K562 (cell line): ENCODE results near the gene R3HDM2. TPM values are rescaled to one million over a fixed set of nuclear protein-coding genes. Genes with fewer than 3 reads are reported as not detected.

ENCODE experiments used
- CBX2 ChIP-seq: fragments of 200-600 bp; sonication (generic); IDR thresholded peaks from one replicate; pipeline ENCODE4 v1.6.1; 2012; ENCODE audit warnings: mild to moderate bottlenecking, low read length, inconsistent platforms; ENCODE audit not compliant: insufficient read depth, poor library complexity, severe bottlenecking
- CHD1 ChIP-seq: fragments of 200-600 bp; sonication (generic); IDR thresholded peaks from one replicate; pipeline ENCODE4 v1.6.1; 2012; ENCODE audit warnings: mild to moderate bottlenecking, moderate library complexity, low read length, inconsistent platforms
- ILF3 ChIP-seq: fragments of 450-650 bp; IDR thresholded peaks from 2 replicates; pipeline ENCODE4 v1.6.1; 2018; ENCODE audit warnings: antibody characterized with exemption, mild to moderate bottlenecking, moderate library complexity, borderline replicate concordance
- MAZ ChIP-seq, 2 experiments: fragments of 450-650 bp in 1 of 2; sonication (generic) in 1 of 2; formaldehyde crosslinking; IDR thresholded peaks in 1 of 2; conservative IDR thresholded peaks in 1 of 2; 2 replicates each; pipeline versions ENCODE4 v1.4.0 to v1.5.0; 2020; ENCODE audit warnings: mild to moderate bottlenecking in 1 of 2, missing genetic modification reagents in 1 of 2
- NCOA1 ChIP-seq: fragments of 450-650 bp; IDR thresholded peaks from 2 replicates; pipeline ENCODE4 v1.6.1; 2016; ENCODE audit warnings: low read depth
- PTRF ChIP-seq: fragments of 450-650 bp; IDR thresholded peaks from 2 replicates; pipeline ENCODE4 v1.6.1; 2016; ENCODE audit warnings: mild to moderate bottlenecking, missing genetic modification characterization, missing compliant biosample characterization
- TAF7 ChIP-seq: fragments of 450-650 bp; IDR thresholded peaks from 2 replicates; pipeline ENCODE4 v1.6.1; 2016; ENCODE audit warnings: missing genetic modification characterization, missing compliant biosample characterization
- TCF7L2 ChIP-seq: fragments of 150-350 bp; IDR thresholded peaks from 2 replicates; pipeline ENCODE4 v1.6.1; 2016; ENCODE audit warnings: low read depth, mild to moderate bottlenecking, low read length, moderate library complexity
- polyA plus RNA-seq, 8 experiments: library from polyadenylated mRNA; depleted of rRNA in 4 of 8; stranded (reverse) in 5 of 8; unstranded in 3 of 8; fragments of >200 nt; fragmentation: Nextera tagmentation in 2 of 8; fragmentation: Illumina TruSeq in 1 of 8; extraction: Ambion mirVana in 2 of 8; extraction: Trizol in 1 of 8; gene quantifications; 2 replicates each; pipeline versions ENCODE4 v1.2.1 to v1.2.3, GENCODE V29; 2011 to 2014; ENCODE audit warnings: inconsistent platforms in 1 of 8, missing spikeins in 1 of 8
- total RNA-seq, 7 experiments: library from RNA; depleted of rRNA in 6 of 7; stranded (reverse); fragments of >200 nt in 6 of 7; fragmentation: Illumina TruSeq in 2 of 7; extraction: Trizol in 2 of 7; gene quantifications; 2 replicates each; pipeline versions ENCODE4 v1.2.1 to v1.2.3, GENCODE V29; 2011 to 2021; ENCODE audit warnings: low replicate concordance in 1 of 7
- TF ChIP-seq, protein P1 (sequence below): fragments of 250-450 bp; sonication (Bioruptor Pico); IDR thresholded peaks from 2 replicates; pipeline ENCODE4 v1.5.0; 2020; ENCODE audit warnings: mild to moderate bottlenecking, borderline replicate concordance
- TF ChIP-seq, protein P2 (sequence below), 2 experiments: fragments of 450-650 bp; IDR thresholded peaks; 2 replicates each; pipeline ENCODE4 v1.6.1; 2016; ENCODE audit warnings: mild to moderate bottlenecking in 2 of 2, borderline replicate concordance in 1 of 2, low read depth in 1 of 2, moderate library complexity in 1 of 2
- TF ChIP-seq, protein P3 (sequence below): fragments of 250-450 bp; sonication (Bioruptor Pico); IDR thresholded peaks from 2 replicates; pipeline ENCODE4 v1.4.0; 2020; ENCODE audit warnings: borderline replicate concordance
- TF ChIP-seq, protein P4 (sequence below): fragments of 250-450 bp; sonication (Bioruptor Pico); IDR thresholded peaks from 2 replicates; pipeline ENCODE4 v1.4.0; 2020; ENCODE audit warnings: mild to moderate bottlenecking, moderate library complexity

The R3HDM2 gene
- total and polyA plus RNA-seq, 9 of the 15 experiments (the other 6 are each of a cell fraction or from before 2014, with no cell fraction given), result 3.3 to 18.8 (median 9.0) TPM

DNA sequence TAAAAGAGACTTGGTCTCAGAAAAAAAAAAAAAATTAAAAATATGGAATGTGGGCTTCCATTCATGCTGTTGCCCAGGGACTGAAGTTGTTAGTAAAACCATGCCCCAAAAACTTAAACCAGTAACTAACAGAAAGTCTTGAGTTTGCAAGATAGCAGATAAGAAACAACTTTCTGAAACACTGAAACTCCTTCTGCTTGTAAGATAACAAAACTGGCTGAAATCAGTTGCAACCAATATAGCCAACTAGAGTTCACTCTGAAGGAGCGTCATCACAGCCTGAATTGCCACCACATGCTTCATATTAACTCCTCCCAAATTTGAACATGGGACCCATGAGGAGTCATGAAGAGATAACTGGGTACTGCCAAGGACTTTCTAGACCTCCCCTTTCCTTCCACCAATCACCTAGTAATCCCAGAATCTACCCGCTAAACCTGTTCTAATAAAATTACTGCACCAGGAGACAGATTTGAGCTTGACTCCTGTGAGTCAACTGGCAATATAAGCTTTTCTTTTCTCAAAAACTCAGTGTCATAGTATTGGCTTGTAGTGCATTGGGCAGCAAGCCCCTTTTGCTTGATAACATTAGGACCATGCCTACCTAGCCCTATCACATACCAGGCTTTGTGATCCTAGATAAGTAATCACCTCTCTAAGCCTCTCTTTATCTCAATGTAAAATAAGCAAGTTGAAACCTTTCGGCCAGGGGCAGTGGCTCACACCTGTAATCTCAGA, 53.6 kb downstream of the R3HDM2 start (continued):
- TF ChIP-seq, protein P1, sequence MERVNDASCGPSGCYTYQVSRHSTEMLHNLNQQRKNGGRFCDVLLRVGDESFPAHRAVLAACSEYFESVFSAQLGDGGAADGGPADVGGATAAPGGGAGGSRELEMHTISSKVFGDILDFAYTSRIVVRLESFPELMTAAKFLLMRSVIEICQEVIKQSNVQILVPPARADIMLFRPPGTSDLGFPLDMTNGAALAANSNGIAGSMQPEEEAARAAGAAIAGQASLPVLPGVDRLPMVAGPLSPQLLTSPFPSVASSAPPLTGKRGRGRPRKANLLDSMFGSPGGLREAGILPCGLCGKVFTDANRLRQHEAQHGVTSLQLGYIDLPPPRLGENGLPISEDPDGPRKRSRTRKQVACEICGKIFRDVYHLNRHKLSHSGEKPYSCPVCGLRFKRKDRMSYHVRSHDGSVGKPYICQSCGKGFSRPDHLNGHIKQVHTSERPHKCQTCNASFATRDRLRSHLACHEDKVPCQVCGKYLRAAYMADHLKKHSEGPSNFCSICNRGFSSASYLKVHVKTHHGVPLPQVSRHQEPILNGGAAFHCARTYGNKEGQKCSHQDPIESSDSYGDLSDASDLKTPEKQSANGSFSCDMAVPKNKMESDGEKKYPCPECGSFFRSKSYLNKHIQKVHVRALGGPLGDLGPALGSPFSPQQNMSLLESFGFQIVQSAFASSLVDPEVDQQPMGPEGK, result no peak
- TF ChIP-seq CBX2, result no peak
- TF ChIP-seq MAZ (CRISPR knock-in tag; conservative IDR thresholded peaks at IDR 0.05 in 1 of 2, IDR thresholded peaks at IDR 0.05 in 1 of 2), result peak in 1 of 2 experiments; percentile 18; a peak in 1 of 4 replicates
- TF ChIP-seq, protein P2, sequence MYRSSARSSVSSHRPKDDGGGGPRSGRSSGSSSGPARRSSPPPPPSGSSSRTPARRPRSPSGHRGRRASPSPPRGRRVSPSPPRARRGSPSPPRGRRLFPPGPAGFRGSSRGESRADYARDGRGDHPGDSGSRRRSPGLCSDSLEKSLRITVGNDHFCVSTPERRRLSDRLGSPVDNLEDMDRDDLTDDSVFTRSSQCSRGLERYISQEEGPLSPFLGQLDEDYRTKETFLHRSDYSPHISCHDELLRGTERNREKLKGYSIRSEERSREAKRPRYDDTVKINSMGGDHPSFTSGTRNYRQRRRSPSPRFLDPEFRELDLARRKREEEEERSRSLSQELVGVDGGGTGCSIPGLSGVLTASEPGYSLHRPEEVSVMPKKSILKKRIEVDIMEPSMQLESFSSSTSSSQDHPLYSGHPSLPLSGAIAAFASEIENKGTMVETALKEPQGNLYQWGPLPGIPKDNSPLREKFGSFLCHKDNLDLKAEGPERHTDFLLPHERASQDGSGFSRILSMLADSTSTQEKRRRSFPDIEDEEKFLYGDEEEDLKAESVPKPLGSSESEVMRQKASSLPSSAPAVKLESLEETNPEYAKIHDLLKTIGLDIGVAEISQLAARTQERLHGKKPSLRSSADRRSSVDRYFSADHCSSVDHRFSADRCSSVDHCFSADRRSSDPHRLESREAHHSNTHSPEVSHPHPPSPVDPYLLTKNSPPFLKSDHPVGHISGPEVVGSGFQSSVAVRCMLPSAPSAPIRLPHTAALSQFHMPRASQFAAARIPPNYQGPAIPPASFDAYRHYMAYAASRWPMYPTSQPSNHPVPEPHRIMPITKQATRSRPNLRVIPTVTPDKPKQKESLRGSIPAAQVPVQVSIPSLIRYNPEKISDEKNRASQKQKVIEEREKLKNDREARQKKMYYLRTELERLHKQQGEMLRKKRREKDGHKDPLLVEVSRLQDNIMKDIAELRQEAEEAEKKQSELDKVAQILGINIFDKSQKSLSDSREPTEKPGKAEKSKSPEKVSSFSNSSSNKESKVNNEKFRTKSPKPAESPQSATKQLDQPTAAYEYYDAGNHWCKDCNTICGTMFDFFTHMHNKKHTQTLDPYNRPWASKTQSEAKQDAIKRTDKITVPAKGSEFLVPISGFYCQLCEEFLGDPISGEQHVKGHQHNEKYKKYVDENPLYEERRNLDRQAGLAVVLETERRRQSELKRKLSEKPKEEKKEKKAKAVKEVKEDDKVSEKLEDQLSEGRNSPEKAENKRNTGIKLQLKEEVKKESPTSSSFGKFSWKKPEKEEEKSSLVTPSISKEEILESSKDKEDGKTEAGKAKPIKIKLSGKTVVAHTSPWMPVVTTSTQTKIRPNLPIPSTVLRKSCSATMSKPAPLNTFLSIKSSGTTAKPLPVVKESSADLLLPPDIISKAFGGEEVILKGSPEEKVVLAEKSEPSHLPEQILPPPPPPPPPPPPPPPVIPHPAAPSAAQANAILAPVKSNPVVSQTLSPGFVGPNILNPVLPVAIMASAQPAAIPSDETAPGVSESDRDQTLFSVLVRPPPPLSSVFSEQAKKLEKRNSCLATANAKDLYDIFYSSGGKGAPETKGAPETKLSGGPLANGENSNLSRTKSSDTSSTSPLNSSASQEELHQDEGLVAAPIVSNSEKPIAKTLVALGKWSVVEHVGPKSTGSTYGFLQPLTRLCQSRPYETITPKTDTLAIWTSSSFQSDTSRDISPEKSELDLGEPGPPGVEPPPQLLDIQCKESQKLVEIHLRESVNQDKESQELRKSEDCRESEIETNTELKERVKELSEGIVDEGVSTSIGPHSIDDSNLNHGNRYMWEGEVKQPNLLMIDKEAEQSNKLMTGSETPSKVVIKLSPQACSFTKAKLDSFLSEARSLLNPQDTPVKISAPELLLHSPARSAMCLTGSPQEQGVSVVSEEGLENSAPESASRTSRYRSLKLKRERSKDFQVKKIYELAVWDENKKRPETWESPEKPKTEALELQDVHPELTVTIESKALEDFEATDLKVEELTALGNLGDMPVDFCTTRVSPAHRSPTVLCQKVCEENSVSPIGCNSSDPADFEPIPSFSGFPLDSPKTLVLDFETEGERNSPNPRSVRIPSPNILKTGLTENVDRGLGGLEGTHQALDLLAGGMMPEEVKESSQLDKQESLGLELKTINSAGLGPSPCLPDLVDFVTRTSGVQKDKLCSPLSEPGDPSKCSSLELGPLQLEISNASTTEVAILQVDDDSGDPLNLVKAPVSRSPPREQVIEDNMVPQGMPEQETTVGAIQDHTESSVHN (IDR thresholded peaks at IDR 0.05; ENCODE audit: borderline replicate concordance in 1 of 2, low read depth in 1 of 2), result no peak
- no peak for TF ChIP-seq NCOA1
- TF ChIP-seq TAF7 (tag), result no peak
- TF ChIP-seq CHD1, result no peak
- no peak for TF ChIP-seq ILF3
- TF ChIP-seq TCF7L2, result no peak
- TF ChIP-seq, protein P3, sequence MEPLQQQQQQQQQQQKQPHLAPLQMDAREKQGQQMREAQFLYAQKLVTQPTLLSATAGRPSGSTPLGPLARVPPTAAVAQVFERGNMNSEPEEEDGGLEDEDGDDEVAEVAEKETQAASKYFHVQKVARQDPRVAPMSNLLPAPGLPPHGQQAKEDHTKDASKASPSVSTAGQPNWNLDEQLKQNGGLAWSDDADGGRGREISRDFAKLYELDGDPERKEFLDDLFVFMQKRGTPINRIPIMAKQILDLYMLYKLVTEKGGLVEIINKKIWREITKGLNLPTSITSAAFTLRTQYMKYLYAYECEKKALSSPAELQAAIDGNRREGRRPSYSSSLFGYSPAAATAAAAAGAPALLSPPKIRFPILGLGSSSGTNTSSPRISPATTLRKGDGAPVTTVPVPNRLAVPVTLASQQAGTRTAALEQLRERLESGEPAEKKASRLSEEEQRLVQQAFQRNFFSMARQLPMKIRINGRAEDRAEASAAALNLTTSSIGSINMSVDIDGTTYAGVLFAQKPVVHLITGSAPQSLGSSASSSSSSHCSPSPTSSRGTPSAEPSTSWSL, result no peak
- TF ChIP-seq PTRF (tag), result no peak
- TF ChIP-seq, protein P4, sequence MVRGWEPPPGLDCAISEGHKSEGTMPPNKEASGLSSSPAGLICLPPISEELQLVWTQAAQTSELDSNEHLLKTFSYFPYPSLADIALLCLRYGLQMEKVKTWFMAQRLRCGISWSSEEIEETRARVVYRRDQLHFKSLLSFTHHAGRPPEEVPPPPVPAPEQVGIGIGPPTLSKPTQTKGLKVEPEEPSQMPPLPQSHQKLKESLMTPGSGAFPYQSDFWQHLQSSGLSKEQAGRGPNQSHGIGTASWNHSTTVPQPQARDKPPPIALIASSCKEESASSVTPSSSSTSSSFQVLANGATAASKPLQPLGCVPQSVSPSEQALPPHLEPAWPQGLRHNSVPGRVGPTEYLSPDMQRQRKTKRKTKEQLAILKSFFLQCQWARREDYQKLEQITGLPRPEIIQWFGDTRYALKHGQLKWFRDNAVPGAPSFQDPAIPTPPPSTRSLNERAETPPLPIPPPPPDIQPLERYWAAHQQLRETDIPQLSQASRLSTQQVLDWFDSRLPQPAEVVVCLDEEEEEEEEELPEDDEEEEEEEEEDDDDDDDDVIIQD (CRISPR knock-in tag), result no peak
